GM19099 (cell line): ENCODE data around the gene LAPTM4A.

Experiments
- POLR2A ChIP-seq: IDR thresholded peaks from 3 replicates; pipeline ENCODE4 v1.6.1; 2011; ENCODE audit warnings: low read depth; ENCODE audit not compliant: insufficient read length; ENCODE audit errors: extremely low read depth

The LAPTM4A gene

GRCh38 chr2:19989342-19989666, 62.1 kb downstream of the LAPTM4A start:
- TF ChIP-seq POLR2A, result no peak

- TF ChIP-seq POLR2A, result no peak
These were observed 62.8 kb downstream of the LAPTM4A start for GRCh38 chr2:19988600-19988999.

DNA sequence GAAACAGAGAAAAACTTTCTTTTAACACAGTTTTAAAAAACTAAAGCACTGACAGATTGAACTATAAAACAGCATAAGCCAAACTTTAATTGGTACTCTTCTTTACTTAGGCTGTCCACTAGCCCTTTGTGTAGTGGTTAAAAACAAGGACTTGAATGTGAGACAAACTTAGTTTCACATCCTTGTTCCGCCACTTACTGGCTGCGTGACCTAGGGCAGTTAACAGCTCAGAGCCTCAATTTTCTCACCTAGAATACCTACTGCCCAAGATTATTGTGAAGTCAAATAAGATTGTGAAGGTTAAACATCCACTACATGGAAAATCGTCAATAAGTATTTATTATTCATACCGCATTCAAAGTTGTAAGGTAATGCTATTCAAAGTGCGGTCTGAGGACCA, 63.5 kb downstream of the LAPTM4A start:
- TF ChIP-seq POLR2A, result no peak
